DMS79 (cell line): ENCODE results near the gene CYP4A11.
"Not testable (repeated sequence)": the region's sequence is repeated elsewhere in the genome, so short reads cannot be mapped to it uniquely, and the experiment has no call there.

Source experiments
- DNase-seq: peaks from one replicate; lab custom pipeline; 2025; lab: John Stamatoyannopoulos, UW

Gene CYP4A11, protein sequence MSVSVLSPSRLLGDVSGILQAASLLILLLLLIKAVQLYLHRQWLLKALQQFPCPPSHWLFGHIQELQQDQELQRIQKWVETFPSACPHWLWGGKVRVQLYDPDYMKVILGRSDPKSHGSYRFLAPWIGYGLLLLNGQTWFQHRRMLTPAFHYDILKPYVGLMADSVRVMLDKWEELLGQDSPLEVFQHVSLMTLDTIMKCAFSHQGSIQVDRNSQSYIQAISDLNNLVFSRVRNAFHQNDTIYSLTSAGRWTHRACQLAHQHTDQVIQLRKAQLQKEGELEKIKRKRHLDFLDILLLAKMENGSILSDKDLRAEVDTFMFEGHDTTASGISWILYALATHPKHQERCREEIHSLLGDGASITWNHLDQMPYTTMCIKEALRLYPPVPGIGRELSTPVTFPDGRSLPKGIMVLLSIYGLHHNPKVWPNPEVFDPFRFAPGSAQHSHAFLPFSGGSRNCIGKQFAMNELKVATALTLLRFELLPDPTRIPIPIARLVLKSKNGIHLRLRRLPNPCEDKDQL

GRCh38 chr1:46941135-46941694, at the start of gene CYP4A11:
CYP4A11 (minus strand) TSS chr1:46941476; CDS start chr1:46941433, 43 bp downstream.
- DNase-seq, result no peak

- DNase-seq, result not testable (repeated sequence)
Observed at GRCh38 chr1:46990541-46990940, 49.3 kb upstream of the CYP4A11 start.

DNA sequence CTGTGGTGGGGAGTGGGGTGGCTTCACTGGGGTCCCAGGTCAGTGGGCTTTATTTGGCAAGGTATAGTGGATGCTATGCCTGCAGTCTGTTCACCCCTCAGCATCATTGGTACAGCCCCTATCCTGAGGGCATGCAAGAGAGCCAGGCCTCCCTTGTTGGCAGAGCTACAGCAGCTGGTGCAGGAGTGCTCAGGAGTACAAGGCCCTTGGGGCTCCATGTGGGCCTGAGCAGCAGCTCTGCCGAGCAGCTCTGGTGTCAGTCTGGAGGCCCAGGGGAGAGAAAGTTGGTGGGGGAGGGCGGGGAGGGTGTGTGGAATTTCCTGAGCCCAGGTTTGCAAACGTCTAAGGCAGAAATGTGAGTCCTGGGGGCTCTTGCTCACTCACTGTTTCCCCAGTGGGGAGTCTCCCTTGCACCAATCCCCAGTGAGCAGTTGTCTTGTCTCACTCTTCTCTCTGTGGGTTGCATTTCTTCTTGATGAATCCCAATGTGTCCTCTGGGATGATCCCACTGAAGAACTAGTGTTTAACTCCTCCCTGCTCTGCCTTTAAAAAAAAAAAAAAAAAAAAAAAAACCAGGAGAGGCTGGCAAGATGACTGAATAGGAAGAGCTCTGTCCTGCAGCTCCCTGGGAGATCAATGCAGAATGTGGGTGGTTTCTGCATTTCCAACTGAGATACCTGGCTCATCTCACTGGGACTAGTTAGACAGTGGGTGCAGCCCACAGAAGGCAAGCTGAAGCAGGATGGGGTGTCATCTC, 42.7 kb upstream of the CYP4A11 start:
- peak; percentile 96 for DNase-seq

GRCh38 chr1:46983166-46983829, 42.0 kb upstream of the CYP4A11 start:
- peak; percentile 91 for DNase-seq

GRCh38 chr1:46969014-46969619, 27.8 kb upstream of the CYP4A11 start:
- no peak for DNase-seq

DNA sequence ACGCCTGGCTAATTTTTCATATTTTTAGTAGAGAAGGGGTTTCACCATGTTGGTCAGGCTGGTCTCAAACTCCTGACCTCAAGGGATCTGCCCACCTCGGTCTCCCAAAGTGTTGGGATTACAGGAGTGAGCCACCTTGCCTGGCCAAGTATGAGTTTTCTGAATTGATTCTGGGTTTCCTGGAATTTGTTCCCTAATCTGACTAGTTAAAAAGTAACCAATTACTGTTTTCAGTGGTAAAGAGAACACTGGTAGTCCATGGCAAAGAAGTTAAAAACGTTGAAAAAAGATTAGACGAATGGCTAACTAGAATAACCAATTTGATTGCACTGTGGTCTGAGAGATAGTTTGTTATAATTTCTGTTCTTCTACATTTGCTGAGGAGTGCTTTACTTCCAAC, 21.0 kb upstream of the CYP4A11 start:
- DNase-seq, result not testable (repeated sequence)

- DNase-seq, result no peak
Observed at GRCh38 chr1:46961066-46961758, 19.9 kb upstream of the CYP4A11 start.

- no peak for DNase-seq
Observed at GRCh38 chr1:46960250-46960649, 19.0 kb upstream of the CYP4A11 start.

- not testable (repeated sequence) for DNase-seq
Observed at GRCh38 chr1:46955116-46955515, 13.8 kb upstream of the CYP4A11 start.

GRCh38 chr1:46953847-46954246, 12.6 kb upstream of the CYP4A11 start:
- DNase-seq, result not testable (repeated sequence)

GRCh38 chr1:46949417-46949666, 8.1 kb upstream of the CYP4A11 start:
- not testable (repeated sequence) for DNase-seq

DNA sequence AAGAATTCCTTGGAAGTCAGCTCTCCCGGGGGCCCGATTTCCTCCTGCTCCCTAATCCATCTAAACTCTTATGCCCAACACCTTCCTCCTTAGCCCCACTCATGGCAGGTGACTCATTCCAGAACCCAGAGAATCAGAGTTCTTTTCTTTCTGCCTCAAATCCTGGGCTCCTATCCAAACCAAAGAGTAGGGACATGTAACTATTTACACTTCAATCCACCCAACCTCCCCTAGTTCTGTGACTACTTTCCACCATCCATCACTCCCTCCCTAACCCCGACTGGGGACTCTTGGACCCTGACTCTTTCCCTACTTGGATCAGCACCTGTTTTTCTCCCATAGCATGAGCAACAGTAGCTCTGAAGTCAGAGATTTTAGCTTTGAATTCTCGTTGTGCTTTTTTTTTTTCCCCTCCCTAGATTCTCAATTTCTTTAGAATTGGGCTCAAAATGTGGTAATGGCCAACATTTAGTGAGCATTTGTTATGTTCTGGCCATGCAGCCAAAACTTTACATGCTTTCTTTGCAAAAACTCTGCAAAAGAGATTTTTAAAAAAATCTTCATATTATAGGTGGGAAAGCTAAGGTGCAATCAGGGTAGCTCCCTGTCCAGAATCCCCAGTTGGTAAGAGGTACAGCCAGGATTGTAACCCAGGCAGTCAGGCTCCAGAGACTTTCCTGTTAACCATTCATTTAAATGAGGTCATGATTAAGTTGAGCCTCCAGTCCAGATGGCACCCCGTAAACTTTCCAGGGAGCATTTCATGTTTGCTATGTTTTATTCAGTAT, 7.5 kb upstream of the CYP4A11 start:
- peak; percentile 21 for DNase-seq

GRCh38 chr1:46947706-46948105, 6.4 kb upstream of the CYP4A11 start:
- not testable (repeated sequence) for DNase-seq

GRCh38 chr1:46942086-46942485, 810 bp upstream of the CYP4A11 start:
- no peak for DNase-seq

DNA sequence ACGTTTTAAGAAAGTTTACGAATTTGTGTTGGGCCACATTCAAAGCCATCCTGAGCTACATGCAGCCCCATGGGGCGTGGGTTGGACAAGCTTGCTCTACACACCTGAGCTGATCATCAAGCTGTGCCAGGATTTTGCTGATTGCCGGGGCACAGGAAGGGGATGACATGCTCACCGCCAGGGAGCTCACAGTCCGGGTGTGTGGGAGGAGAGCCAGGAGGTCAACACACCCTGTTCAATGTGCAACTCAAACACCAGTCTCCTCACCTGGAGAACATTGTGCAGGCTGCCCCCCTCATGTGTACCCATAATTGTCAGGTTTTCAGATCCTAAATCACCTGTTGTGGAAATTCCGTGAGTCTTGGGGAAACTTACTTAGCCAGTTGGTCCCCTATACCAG, 969 bp downstream of the CYP4A11 start:
- DNase-seq, result no peak

- no peak for DNase-seq
Observed at GRCh38 chr1:46937270-46937669, 4.0 kb downstream of the CYP4A11 start.

DNA sequence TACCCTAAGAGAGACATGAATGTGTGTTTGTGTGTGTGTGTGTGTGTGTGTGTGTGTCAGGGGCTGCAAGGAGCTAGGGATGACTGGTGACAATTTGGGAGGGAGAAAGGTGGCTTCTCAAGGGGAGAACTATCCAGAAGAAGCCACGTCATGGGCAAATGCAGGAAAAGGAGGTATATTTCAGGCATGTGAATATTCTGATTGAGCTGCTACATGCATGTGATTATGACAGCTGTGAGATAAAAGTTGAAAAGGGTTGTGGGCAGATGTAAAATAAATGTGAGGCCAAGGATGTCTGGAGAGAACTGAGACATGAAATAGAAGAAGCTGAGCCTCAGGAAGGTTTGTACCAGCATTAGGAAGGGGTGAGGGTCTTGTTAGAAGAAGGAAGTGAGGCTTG, 4.5 kb downstream of the CYP4A11 start:
- DNase-seq, result no peak

DNA sequence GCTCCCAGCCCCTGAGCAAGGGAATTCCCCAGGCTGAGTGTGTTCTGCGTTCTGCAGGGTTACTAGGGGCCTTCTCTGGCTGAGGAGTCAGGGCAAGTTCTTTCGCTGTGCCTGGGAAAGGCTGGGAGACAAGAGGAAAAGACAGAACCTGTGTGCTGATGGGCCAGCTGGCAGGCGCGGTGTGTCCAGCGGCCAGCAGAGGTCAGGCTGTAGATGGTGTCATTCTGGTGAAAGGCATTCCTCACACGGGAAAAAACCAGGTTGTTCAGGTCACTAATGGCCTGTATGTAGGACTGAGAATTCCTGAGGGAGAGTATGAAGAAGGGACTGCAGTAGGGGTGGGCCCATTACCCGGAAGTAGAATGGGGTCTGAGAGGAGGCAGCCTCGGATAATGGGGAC, 6.4 kb downstream of the CYP4A11 start:
- DNase-seq, result not testable (repeated sequence)

DNA sequence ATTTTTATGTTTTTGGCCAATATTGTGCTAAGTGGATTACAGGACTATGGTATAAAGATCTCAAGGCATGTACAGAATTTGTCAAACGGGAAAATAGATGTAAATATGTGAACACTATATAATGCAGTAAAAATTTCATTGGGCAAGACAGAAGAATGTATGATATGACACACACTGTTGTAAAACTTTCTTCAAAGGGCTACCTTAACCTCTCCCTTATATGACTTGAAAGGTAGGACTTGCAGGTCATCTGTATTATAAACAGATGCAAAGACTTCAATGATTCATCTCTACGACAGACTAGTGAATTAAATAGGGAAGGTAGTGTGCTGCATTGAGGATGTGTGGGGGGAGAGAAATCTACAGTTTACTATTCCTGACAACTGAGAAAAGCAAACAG, 9.3 kb downstream of the CYP4A11 start:
- DNase-seq, result not testable (repeated sequence)

- DNase-seq, result no peak
Observed at GRCh38 chr1:46931151-46931550, 10.1 kb downstream of the CYP4A11 start.
